Measurements from ENCODE around the gene EGLN2.
"Not testable (repeated sequence)": the region's sequence is repeated elsewhere in the genome, so short reads cannot be mapped to it uniquely, and the experiment has no call there.

The EGLN2 gene

GRCh38 chr19:40776364-40776763 lies 22.6 kb upstream of the EGLN2 start:
- no peak overlapping the region for H3K4me3 ChIP-seq (ENCODE audit: low read depth, low read length)

- H3K4me3 ChIP-seq (ENCODE audit: low read depth, low read length), result peak overlapping the region; percentile 46
Measured at GRCh38 chr19:40776932-40777644, 21.9 kb upstream of the EGLN2 start.

GRCh38 chr19:40777645-40777936 lies 21.4 kb upstream of the EGLN2 start:
- peak overlapping the region; percentile 46 for H3K4me3 ChIP-seq (ENCODE audit: low read depth, low read length)

- peak within 1 kb of the TSS; percentile 77 for H3K4me3 ChIP-seq (ENCODE audit: low read depth, low read length)
Measured at GRCh38 chr19:40777937-40778705, 20.9 kb upstream of the EGLN2 start, which contains the start of gene RAB4B. TSS of gene RAB4B (plus strand) at chr19:40778247. CDS start at chr19:40778376, 129 bp downstream.

- H3K4me3 ChIP-seq (ENCODE audit: low read depth, low read length), result peak overlapping the region; percentile 77
Measured at GRCh38 chr19:40778706-40779284, 20.2 kb upstream of the EGLN2 start.

GRCh38 chr19:40780582-40780981 lies 18.4 kb upstream of the EGLN2 start:
- no peak overlapping the region for H3K4me3 ChIP-seq (ENCODE audit: low read depth, low read length)

- H3K4me3 ChIP-seq (ENCODE audit: low read depth, low read length), result no peak overlapping the region
Measured at GRCh38 chr19:40781140-40781539, 17.9 kb upstream of the EGLN2 start.

- no peak overlapping the region for H3K4me3 ChIP-seq (ENCODE audit: low read depth, low read length)
Measured at GRCh38 chr19:40783711-40784110, 15.3 kb upstream of the EGLN2 start.

GRCh38 chr19:40784146-40784545 lies 14.8 kb upstream of the EGLN2 start:
- not testable (repeated sequence) for H3K4me3 ChIP-seq (ENCODE audit: low read depth, low read length)

GRCh38 chr19:40785526-40785925 lies 13.5 kb upstream of the EGLN2 start:
- H3K4me3 ChIP-seq (ENCODE audit: low read depth, low read length), result no peak overlapping the region

GRCh38 chr19:40786060-40787037 lies 12.6 kb upstream of the EGLN2 start:
- H3K4me3 ChIP-seq (ENCODE audit: low read depth, low read length), result no peak overlapping the region

- H3K4me3 ChIP-seq (ENCODE audit: low read depth, low read length), result no peak overlapping the region
Measured at GRCh38 chr19:40791349-40791748, 7.6 kb upstream of the EGLN2 start.

- no peak overlapping the region for H3K4me3 ChIP-seq (ENCODE audit: low read depth, low read length)
Measured at GRCh38 chr19:40791996-40792395, 7.0 kb upstream of the EGLN2 start.

GRCh38 chr19:40797166-40797962 lies 1.6 kb upstream of the EGLN2 start:
- no peak overlapping the region for H3K4me3 ChIP-seq (ENCODE audit: low read depth, low read length)

GRCh38 chr19:40797963-40798682 lies 868 bp upstream of the EGLN2 start:
- peak overlapping the region; percentile 66 for H3K4me3 ChIP-seq (ENCODE audit: low read depth, low read length)

GRCh38 chr19:40799558-40800338 lies 757 bp downstream of the EGLN2 start:
- H3K4me3 ChIP-seq (ENCODE audit: low read depth, low read length), result peak overlapping the region; percentile 79

GRCh38 chr19:40800339-40800996 lies 1.5 kb downstream of the EGLN2 start:
- peak overlapping the region; percentile 79 for H3K4me3 ChIP-seq (ENCODE audit: low read depth, low read length)

GRCh38 chr19:40800997-40801377 lies 2.0 kb downstream of the EGLN2 start:
- H3K4me3 ChIP-seq (ENCODE audit: low read depth, low read length), result no peak overlapping the region

All from iPS-11a (cell line).